Measurements from ENCODE around the gene OGFOD1. TPM values are rescaled to one million over a fixed set of nuclear protein-coding genes. Genes with fewer than 3 reads are reported as not detected.

Gene OGFOD1
- total and polyA plus RNA-seq, 2 of the 13 experiments (the other 11 are each of a cell fraction or from before 2014, with no cell fraction given) = 35.2 to 81.3 TPM

- TF ChIP-seq ZNF276 (CRISPR knock-in tag; IDR thresholded peaks at IDR 0.05; ENCODE audit: low read depth) (no peak), TEAD2 (CRISPR knock-in tag; IDR thresholded peaks at IDR 0.05) (no peak), ZNF460 (CRISPR knock-in tag; IDR thresholded peaks at IDR 0.05; ENCODE audit: borderline replicate concordance) (no peak), IKZF4 (CRISPR knock-in tag; IDR thresholded peaks at IDR 0.05; ENCODE audit: borderline replicate concordance, low read depth, not compliant biosample characterization) (no peak), ZSCAN12 (CRISPR knock-in tag; IDR thresholded peaks at IDR 0.05) (no peak), HMG20A (CRISPR knock-in tag; IDR thresholded peaks at IDR 0.05; ENCODE audit: borderline replicate concordance) (no peak), ATF4 (CRISPR knock-in tag; IDR thresholded peaks at IDR 0.05) (no peak), CEBPZ (IDR thresholded peaks at IDR 0.05; ENCODE audit: low read length) (no peak), ZNF839 (CRISPR knock-in tag; IDR thresholded peaks at IDR 0.05; ENCODE audit: borderline replicate concordance) (no peak), GRHL1 (CRISPR knock-in tag; conservative IDR thresholded peaks at IDR 0.05) (no peak), RXRB (CRISPR knock-in tag; IDR thresholded peaks at IDR 0.05; ENCODE audit: borderline replicate concordance) (no peak), STAT5B (CRISPR knock-in tag; IDR thresholded peaks at IDR 0.05) (no peak), ZBTB38 (CRISPR knock-in tag; IDR thresholded peaks at IDR 0.05) (0 out of 2 replicates have a peak, but pooled peaks have one; percentile 44), SIN3B (IDR thresholded peaks at IDR 0.05; ENCODE audit: low read length) (no peak), ZNF180 (CRISPR knock-in tag; IDR thresholded peaks at IDR 0.05; ENCODE audit: borderline replicate concordance, low read depth) (no peak), ZNF350 (CRISPR knock-in tag; IDR thresholded peaks at IDR 0.05; ENCODE audit: borderline replicate concordance, low read depth) (no peak), CREB1 (IDR thresholded peaks at IDR 0.05) (no peak), CREB1 (CRISPR knock-in tag; IDR thresholded peaks at IDR 0.05) (no peak), CHD2 (IDR thresholded peaks at IDR 0.05; ENCODE audit: low read depth, low read length) (no peak), ZNF782 (CRISPR knock-in tag; IDR thresholded peaks at IDR 0.05; ENCODE audit: borderline replicate concordance) (no peak), ZNF83 (CRISPR knock-in tag; IDR thresholded peaks at IDR 0.05; ENCODE audit: borderline replicate concordance) (no peak)
These were observed 25.9 kb upstream of the OGFOD1 start, which contains the start of gene AMFR (continued) for GRCh38 chr16:56425439-56425832.

Measured in HepG2 (cell line).